Lower leg skin (tissue), 4 donors: ENCODE data around the gene NR4A2. TPM values are rescaled to one million over a fixed set of nuclear protein-coding genes. Genes with fewer than 3 reads are reported as not detected.
A peak's percentile ranks its signal among the peaks of the same experiment; 100 is the strongest.

Experiments
- DNase-seq, 2 donors: peaks; one replicate each; pipeline ENCODE4 v3.0.0-alpha.2; 2019; ENCODE audit warnings: low spot score in 2 of 2
- H3K4me3 ChIP-seq: fragments of 200-600 bp; sonication (generic); 2 replicates; pipeline ENCODE4 v1.5.1; 2017; ENCODE audit warnings: mild to moderate bottlenecking, low read depth; ENCODE audit not compliant: poor library complexity, severe bottlenecking
- POLR2A ChIP-seq, 2 donors: fragments of 450-650 bp; IDR thresholded peaks; one replicate each; pipeline ENCODE4 v1.6.1; 2016 to 2017; ENCODE audit warnings: antibody characterized with exemption in 2 of 2, mild to moderate bottlenecking in 1 of 2, moderate library complexity in 1 of 2
- WGBS, 2 donors: methylation state at CpG; one replicate each; pipeline ENCODE4 v1.1.5; 2018; 5-methylcytosine and 5-hydroxymethylcytosine counted together
- intact Hi-C: fragments of 100-400 bp; cut with DNase I; formaldehyde crosslinking; loops from one replicate; pipeline ENCODE4 v1.15.0; 2023; ENCODE audit warnings: low total_unique reads
- total RNA-seq, 4 donors: library from RNA; depleted of rRNA; stranded (reverse); fragments of >200 nt; gene quantifications; one replicate each; pipeline ENCODE4 v1.1.0, GENCODE V29; 2016
- TF ChIP-seq, protein P1 (sequence below), 3 donors: fragments of 450-650 bp; IDR thresholded peaks; one replicate each; pipeline ENCODE4 v1.5.1; 2016; ENCODE audit warnings: antibody characterized with exemption in 3 of 3, mild to moderate bottlenecking in 3 of 3, moderate library complexity in 2 of 3

NR4A2 gene
- total RNA-seq, 4 donors from 2014 or later: 1.8 to 11.6 (median 5.2) TPM

DNA sequence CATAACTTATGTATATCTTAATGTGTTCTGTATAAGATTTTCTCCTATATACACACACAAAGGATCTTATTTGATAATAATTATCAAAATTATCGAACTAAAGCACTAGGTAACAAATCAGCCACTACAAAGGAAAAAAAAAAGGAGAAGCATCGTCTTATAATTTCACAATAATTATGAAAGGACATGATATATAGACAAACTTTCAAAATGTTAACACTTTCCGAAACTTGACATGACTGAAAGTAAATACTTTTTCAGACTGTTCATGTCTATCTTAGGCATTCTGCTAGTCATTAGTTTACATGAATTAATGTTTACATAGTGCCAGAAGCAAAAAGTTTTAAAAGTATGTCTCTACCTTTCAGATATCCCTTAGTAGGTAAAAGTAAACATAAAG, 7.3 kb upstream of the NR4A2 start:
- DNase-seq: no peak
- intact Hi-C loops: no loop called here
- H3K4me3 ChIP-seq: no peak overlapping the region
- WGBS, 2 donors: 60 to 61% methylated on average over 3 of the region's 3 CpGs
- TF ChIP-seq, protein P1, sequence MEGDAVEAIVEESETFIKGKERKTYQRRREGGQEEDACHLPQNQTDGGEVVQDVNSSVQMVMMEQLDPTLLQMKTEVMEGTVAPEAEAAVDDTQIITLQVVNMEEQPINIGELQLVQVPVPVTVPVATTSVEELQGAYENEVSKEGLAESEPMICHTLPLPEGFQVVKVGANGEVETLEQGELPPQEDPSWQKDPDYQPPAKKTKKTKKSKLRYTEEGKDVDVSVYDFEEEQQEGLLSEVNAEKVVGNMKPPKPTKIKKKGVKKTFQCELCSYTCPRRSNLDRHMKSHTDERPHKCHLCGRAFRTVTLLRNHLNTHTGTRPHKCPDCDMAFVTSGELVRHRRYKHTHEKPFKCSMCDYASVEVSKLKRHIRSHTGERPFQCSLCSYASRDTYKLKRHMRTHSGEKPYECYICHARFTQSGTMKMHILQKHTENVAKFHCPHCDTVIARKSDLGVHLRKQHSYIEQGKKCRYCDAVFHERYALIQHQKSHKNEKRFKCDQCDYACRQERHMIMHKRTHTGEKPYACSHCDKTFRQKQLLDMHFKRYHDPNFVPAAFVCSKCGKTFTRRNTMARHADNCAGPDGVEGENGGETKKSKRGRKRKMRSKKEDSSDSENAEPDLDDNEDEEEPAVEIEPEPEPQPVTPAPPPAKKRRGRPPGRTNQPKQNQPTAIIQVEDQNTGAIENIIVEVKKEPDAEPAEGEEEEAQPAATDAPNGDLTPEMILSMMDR (IDR thresholded peaks at IDR 0.05): no peak
- no peak for TF ChIP-seq POLR2A (IDR thresholded peaks at IDR 0.05)

DNA sequence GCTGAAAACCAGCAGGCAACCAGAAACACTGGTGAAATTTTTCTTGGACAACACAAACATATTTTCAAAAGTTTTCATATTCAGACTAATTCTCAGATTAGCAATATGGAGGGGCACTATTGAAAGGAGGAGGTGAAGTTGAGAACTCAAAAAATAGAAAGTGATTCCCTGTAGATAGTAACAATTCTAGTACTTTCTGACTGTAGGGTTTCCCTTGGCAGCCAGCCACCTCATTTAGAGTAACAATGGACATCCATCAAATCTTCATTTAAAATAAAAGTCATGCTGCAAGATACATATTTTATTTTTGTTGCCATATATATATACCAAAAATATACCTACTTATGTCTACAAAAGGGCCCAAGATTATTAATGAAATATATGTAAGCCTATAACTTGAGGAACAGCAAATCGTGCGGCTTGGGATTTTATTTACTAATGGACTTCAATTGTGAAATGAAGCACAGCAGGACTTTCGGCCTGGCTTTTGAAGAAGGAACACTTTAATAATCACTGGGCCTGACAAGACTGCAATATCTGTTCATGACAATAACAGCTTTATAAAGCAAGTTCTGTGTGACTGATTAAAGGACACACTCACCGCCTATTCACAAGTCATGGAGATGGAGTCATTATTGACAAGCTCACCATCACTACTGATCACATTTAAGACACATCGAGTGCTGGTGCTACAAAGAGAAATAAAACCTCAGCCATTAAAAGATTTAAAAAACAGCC, 6.8 kb upstream of the NR4A2 start:
- no peak for TF ChIP-seq POLR2A (IDR thresholded peaks at IDR 0.05)
- TF ChIP-seq, protein P1 (IDR thresholded peaks at IDR 0.05): no peak
- no peak for DNase-seq
- no peak overlapping the region for H3K4me3 ChIP-seq
- intact Hi-C loops: no loop called here
- WGBS, 2 donors: 70 to 74% methylated on average over 5 of the region's 5 CpGs

DNA sequence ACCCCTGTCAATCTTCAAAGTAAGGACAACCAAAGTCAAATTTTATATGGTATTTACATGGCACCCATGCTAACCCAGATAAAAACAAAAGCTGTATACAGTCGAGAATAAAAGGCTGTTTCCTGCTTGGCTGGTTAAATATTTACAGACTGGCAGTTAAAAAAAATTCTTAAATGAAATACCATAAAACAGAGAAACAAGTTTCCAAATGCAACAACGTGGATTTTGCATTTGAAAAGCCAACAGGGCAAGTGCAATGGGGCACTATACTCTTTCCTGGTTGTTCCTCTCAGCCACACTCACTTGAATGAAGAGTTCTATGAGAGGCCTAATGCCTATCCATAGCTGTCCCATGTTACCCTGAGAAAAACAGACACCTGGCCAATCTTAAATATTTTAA, 6.1 kb upstream of the NR4A2 start:
- intact Hi-C loops: no loop called here
- DNase-seq: no peak
- no peak for TF ChIP-seq POLR2A (IDR thresholded peaks at IDR 0.05)
- TF ChIP-seq, protein P1 (IDR thresholded peaks at IDR 0.05): no peak
- H3K4me3 ChIP-seq: no peak overlapping the region
- 46 to 52% methylated on average over 2 of the region's 2 CpGs for WGBS, 2 donors

DNA sequence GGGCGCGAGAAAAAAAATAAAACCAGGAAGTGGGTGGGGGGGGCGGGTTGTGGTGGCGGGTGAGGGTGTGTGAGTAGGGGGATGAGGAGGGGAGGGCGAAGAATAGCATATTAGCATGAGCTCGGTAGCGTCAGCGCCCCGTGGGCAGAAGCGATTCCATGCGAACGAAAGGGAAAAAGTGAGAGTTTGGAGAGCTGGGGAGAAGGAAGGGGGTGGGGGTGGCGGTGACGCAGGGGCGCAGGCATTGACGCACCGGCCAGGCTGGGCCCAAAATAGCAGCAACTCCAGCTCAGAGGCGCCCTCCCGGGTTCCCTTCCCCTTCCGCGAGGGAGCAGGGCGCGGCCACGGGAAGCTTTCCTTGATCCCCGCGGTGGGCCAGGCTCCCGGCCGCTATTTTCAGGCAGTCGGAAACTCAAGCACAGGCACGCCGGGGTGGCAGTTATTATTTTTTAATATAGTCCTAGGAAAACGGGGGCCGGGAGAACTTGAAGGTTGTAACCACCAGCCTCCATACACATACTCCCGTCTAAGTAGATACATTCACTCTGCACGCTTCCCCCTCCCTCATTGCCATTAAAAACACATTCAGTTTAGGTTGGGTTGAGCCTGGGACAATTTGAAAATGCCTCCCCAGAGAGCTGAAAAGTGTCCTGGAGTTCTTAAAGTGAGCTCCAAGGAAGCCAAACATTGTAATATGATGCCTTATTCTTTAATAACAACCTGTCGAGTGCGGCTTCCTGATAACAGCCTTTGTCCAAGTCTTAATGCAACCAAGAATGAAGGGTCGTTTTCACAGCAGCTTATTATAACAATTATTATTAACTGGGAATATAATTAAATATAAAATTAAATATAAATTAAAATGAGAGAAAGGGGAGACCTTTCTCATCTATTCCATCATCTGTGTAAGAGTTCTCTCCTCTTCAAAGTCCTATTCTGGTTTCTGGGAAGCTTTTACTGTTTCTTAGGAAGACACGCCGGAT, 2.3 kb upstream of the NR4A2 start:
- WGBS, 2 donors: 1% methylated on average over 40 of the region's 40 CpGs
- peak; percentile 91 to 98 for DNase-seq
- peak overlapping the region; percentile 83 for H3K4me3 ChIP-seq
- TF ChIP-seq, protein P1 (IDR thresholded peaks at IDR 0.05): no peak
- peak in 1 of 2 donors; percentile 3 for TF ChIP-seq POLR2A (IDR thresholded peaks at IDR 0.05)
- intact Hi-C loops: no loop called here

DNA sequence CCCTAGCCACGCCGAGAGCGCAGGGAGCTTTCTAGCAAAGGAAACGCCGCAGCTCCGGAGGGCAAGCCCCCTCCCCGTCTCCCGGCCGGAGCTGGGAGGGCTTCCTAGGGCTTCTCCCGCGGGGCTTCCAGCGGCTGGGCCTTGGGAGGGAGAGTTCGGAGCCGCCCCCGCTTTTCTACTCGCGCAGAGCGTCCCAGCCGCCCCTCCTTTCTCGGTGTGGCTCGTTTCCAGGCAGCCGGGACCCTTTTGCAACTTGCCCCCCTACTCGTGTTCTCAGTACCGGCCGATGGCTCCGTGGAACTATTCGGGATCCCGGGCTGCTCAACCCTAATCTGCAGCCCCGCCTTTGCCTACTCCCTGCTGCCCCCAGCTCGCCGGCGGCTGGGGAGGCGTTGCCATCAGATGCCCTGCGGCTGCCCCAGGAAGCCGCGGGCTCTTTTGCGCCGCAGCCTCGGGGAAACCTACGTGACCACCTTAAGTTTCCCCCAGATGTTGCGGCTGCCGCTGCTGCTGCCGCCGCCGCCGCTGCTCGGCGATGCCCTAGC, 1.5 kb upstream of the NR4A2 start:
- 0% methylated on average over 39 to 48 of the region's 48 CpGs for WGBS, 2 donors
- peak overlapping the region; percentile 83 for H3K4me3 ChIP-seq
- intact Hi-C loops: no loop called here
- DNase-seq: peak; percentile 58 to 93
- TF ChIP-seq POLR2A (IDR thresholded peaks at IDR 0.05): no peak
- TF ChIP-seq, protein P1 (IDR thresholded peaks at IDR 0.05): no peak
